Stimulated activated CD4-positive, alpha-beta T cell treated with anti-CD3 and anti-CD28 coated beads, TNF-alpha, amount 100 ng/mL, for 4 hours (primary cell): ENCODE results near the gene C1orf198.

ENCODE experiments used
- DNase-seq, 3 experiments: peaks; one replicate each; pipeline ENCODE4 v3.0.0-alpha.2; 2020; ENCODE audit warnings: low read depth in 3 of 3

The C1orf198 gene, protein sequence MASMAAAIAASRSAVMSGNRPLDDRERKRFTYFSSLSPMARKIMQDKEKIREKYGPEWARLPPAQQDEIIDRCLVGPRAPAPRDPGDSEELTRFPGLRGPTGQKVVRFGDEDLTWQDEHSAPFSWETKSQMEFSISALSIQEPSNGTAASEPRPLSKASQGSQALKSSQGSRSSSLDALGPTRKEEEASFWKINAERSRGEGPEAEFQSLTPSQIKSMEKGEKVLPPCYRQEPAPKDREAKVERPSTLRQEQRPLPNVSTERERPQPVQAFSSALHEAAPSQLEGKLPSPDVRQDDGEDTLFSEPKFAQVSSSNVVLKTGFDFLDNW

GRCh38 chr1:230867903-230868735 is at the start of gene C1orf198:
Gene C1orf198 (minus strand): TSS chr1:230868521. CDS start chr1:230868512, 9 bp downstream.
- DNase-seq, result peak; percentile 63 to 79 (median 70)

GRCh38 chr1:230917284-230918135 is 49.2 kb upstream of the C1orf198 start:
- peak; percentile 35 to 67 (median 42) for DNase-seq

GRCh38 chr1:230916587-230917283 is 48.4 kb upstream of the C1orf198 start:
- DNase-seq, result no peak

GRCh38 chr1:230915078-230915477 is 46.8 kb upstream of the C1orf198 start:
- DNase-seq, result no peak

DNA sequence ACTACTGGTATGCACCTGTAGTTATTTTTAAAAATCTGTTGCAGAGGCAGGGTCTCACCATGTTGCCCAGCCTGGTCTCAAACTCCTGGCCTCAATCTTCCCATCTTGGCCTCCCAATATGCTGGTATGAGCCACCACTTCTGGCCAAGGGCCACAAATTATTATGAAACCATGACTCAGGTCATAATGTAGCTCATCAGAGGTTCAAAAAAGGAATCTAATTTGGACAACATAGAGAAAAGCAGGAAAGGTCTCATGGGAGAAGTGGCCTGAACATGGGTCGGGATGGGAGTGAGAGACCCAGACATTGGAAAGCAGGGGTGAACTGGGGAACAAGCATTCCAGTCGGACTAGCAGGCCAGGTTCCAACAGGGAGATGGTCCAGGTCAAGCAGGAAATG is 45.2 kb upstream of the C1orf198 start:
- DNase-seq, result no peak

DNA sequence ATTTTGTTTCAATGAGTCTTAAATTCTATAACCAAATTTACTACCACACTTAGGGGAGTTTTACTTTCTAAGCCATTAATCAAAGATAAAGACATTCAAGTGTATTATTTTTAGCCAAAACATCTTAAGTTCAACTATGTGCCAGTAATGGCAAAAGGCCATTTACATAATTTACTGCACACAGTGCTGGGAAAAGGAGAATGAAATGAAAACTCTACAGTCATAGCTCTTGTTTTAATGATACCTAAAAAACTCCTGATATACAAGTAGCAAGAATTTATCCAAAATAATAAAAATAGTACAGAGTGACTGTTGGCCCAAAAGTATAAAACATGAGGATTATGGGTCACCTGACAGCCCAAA is 42.4 kb upstream of the C1orf198 start:
- no peak for DNase-seq

- DNase-seq, result no peak
These were observed 41.8 kb upstream of the C1orf198 start for GRCh38 chr1:230909974-230910754.

DNA sequence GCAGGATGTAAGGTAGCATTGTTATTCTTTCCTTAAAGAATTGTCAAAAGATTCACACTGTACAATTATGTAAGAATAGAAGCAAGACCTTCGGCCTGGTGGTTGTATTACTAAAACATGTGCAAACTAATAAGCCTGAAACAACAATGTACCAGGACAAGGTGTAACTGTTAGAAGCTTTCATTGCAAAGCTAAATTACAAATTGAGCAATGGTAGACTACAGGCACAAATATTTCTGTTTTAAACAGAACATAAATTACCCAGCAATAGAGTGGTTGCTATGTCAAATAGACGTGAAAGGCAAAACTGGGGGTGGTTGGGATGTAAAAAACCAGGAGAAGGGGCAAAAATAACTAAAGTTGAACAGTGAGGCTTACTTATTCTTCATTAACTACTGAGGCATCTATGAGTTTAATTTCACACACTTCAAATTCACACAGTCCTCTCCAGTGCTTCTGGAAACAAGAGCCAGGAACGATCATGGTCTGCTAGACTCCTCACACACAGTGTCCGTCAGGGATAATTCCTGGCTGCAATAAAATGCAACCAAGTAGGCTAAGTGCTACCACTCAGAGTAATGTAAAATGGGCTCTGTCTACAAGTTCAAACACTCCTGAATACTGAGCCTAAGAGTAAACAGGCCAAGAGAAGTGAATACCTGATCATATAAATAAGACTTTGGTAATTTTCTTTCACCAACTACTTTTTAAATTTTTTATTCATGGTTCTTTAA is 39.3 kb upstream of the C1orf198 start:
- no peak for DNase-seq

- no peak for DNase-seq
These were observed 37.9 kb upstream of the C1orf198 start for GRCh38 chr1:230906226-230906625.

DNA sequence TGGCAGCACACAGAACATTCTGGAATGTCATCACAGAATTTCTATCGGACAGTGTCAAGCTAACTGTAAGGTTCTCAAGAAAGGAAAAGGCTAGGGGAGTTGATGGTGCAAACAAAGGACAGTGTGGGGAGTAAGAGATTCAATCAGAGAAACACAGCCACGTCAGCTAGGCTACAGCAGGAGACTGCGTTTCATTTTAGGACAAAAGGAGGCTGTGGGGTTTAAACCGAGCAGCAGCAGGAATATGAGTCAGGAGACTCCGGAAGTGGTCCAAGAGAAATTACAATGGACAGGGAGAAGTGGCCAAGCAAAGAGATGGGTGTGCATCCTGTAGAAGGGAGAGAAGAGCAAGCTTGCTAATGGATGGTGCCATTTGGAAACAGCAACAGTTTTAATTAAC is 37.4 kb upstream of the C1orf198 start:
- no peak for DNase-seq

DNA sequence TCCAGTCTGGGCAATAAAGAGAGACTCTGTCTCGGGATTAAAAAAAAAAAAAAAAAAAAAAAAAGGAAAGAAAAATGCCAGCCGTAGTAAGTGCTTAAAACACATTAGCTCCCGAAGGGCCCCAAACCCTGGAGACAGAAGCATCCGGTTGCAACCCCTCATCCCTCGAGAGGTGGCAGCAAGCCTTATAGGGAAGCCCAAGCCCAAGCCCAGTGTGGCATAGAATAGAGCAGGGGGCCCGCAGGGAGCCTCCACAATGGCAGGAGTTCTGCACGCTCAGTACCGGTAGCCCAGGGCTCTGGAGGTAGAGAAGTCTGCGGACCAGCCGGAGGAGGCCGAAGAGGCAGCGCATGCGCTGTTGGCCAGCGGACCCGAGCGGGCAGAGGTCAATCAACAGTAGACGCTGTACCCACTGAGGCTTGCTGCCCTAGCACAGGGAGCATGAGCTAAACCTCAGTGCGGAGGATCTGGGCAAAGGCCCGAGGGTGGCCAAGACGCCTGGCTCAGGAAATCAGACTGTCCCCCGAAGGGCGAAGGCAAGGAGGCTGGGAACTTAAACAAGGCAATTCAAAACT is 34.1 kb upstream of the C1orf198 start:
- DNase-seq, result no peak

- DNase-seq, result no peak
These were observed 33.4 kb upstream of the C1orf198 start for GRCh38 chr1:230901671-230902070.

DNA sequence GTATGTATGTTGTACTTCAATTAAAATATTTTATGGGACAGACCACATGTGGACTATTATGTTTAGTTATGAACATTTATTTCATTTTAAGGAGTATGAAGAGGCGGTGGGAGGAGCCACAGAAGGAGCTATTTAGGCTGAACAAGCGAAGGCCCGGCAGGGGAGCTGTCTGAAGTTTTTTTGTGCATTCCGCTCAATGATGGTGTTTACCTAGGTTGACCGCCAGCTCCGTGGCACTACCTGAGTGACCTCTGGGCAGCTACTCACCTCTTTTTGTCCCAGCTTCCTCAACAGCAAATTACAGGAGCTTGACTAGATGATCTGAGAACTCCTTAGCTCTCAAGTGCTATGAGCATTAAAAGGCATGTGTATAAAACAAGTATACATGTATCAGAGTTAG is 32.7 kb upstream of the C1orf198 start:
- DNase-seq, result no peak

- no peak for DNase-seq
These were observed 31.5 kb upstream of the C1orf198 start for GRCh38 chr1:230899841-230900251.

GRCh38 chr1:230898748-230899147 is 30.4 kb upstream of the C1orf198 start:
- DNase-seq, result no peak

- DNase-seq, result no peak
These were observed 29.8 kb upstream of the C1orf198 start for GRCh38 chr1:230898144-230898543.

- no peak for DNase-seq
These were observed 28.5 kb upstream of the C1orf198 start for GRCh38 chr1:230896779-230897178.

- no peak for DNase-seq
These were observed 27.1 kb upstream of the C1orf198 start for GRCh38 chr1:230895452-230895851.

- DNase-seq, result no peak
These were observed 26.3 kb upstream of the C1orf198 start for GRCh38 chr1:230894664-230895063.

GRCh38 chr1:230894032-230894431 is 25.7 kb upstream of the C1orf198 start:
- DNase-seq, result no peak
